ENCODE results near the gene ZNF460. TPM values are rescaled to one million over a fixed set of nuclear protein-coding genes. Genes with fewer than 3 reads are reported as not detected.
"Not testable (repeated sequence)": the region's sequence is repeated elsewhere in the genome, so short reads cannot be mapped to it uniquely, and the experiment has no call there.

Gene ZNF460
- total RNA-seq, 4 donors from 2014 or later = 40.4 to 76.3 (median 65.3) TPM

GRCh38 chr19:57245066-57245465, 35.2 kb upstream of the ZNF460 start:
- 90 to 94% methylated on average over 2 to 3 of the region's 5 CpGs for WGBS, 2 donors (ENCODE audit: low coverage in 1 of 2)
- Histone ChIP-seq H3K27ac (no peak overlapping the region), H3K4me1 (peaks cover 3 to 29% (median 12%) of the 10 kb centered on the region in 3 donors), H3K27me3 (no peaks in the 10 kb centered on the region), H3K9me3 (no peaks in the 10 kb centered on the region), H3K4me3 (no peak overlapping the region), H3K36me3 (peaks cover 0 to 70% of the 10 kb centered on the region in 2 donors)
- TF ChIP-seq POLR2AphosphoS5 (IDR thresholded peaks at IDR 0.05) (no peak), EP300 (IDR thresholded peaks at IDR 0.05) (no peak), POLR2A (IDR thresholded peaks at IDR 0.05) (no peak)
- TF ChIP-seq, protein P1, sequence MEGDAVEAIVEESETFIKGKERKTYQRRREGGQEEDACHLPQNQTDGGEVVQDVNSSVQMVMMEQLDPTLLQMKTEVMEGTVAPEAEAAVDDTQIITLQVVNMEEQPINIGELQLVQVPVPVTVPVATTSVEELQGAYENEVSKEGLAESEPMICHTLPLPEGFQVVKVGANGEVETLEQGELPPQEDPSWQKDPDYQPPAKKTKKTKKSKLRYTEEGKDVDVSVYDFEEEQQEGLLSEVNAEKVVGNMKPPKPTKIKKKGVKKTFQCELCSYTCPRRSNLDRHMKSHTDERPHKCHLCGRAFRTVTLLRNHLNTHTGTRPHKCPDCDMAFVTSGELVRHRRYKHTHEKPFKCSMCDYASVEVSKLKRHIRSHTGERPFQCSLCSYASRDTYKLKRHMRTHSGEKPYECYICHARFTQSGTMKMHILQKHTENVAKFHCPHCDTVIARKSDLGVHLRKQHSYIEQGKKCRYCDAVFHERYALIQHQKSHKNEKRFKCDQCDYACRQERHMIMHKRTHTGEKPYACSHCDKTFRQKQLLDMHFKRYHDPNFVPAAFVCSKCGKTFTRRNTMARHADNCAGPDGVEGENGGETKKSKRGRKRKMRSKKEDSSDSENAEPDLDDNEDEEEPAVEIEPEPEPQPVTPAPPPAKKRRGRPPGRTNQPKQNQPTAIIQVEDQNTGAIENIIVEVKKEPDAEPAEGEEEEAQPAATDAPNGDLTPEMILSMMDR (IDR thresholded peaks at IDR 0.05) = no peak
- ATAC-seq = no peak

GRCh38 chr19:57245959-57246358, 34.3 kb upstream of the ZNF460 start:
- no peaks in the 10 kb centered on the region for H3K9me3 ChIP-seq
- TF ChIP-seq, protein P1 (IDR thresholded peaks at IDR 0.05) = no peak
- TF ChIP-seq POLR2AphosphoS5 (IDR thresholded peaks at IDR 0.05) = no peak
- TF ChIP-seq EP300 (IDR thresholded peaks at IDR 0.05) = no peak
- no peak for TF ChIP-seq POLR2A (IDR thresholded peaks at IDR 0.05)

DNA sequence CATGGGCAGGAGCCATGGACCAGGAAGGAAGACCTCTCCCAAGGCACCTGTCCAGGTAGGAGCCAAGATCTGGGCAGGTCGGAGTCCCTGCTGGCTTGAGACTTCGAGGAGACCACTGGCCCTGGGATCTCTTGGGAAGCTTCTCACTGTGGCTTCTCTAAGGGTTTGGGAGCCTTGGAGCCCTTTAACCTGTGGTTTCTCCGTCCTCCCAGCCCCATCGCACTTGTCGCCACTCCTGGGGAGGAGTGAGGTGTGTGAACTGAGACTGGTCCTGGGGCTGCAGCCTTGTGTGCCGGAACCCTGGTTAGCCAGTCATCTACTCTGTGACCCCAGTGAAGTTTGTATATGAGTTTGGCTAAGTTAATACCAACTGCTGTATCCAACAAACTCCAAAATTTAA, 31.6 kb upstream of the ZNF460 start:
- no peak for ATAC-seq
- Histone ChIP-seq H3K4me1 (peaks cover 0 to 2% (median 0%) of the 10 kb centered on the region in 3 donors), H3K27me3 (no peaks in the 10 kb centered on the region), H3K36me3 (peaks cover 3 to 97% of the 10 kb centered on the region in 2 donors), H3K9me3 (peaks cover 0 to 8% (median 0%) of the 10 kb centered on the region in 3 donors), H3K4me3 (no peak overlapping the region), H3K27ac (no peak overlapping the region)
- 100% methylated on average over 1 of the region's 6 CpGs; no CpG with 5 or more reads in 1 of the 2 donors for WGBS, 2 donors (ENCODE audit: low coverage in 1 of 2)
- TF ChIP-seq, protein P1 (IDR thresholded peaks at IDR 0.05) = no peak
- TF ChIP-seq EP300 (IDR thresholded peaks at IDR 0.05) (no peak), POLR2AphosphoS5 (IDR thresholded peaks at IDR 0.05) (no peak), POLR2A (IDR thresholded peaks at IDR 0.05) (no peak)

More at GRCh38 chr19:57245959-57246358, 34.3 kb upstream of the ZNF460 start:
- Histone ChIP-seq H3K36me3 (peaks cover 0 to 79% of the 10 kb centered on the region in 2 donors), H3K4me3 (no peak overlapping the region), H3K4me1 (peaks cover 3 to 28% (median 12%) of the 10 kb centered on the region in 3 donors), H3K27ac (no peak overlapping the region), H3K27me3 (no peaks in the 10 kb centered on the region)
- WGBS, 2 donors (ENCODE audit: low coverage in 1 of 2) = 74 to 82% methylated on average over 2 to 6 of the region's 6 CpGs
- ATAC-seq = no peak

DNA sequence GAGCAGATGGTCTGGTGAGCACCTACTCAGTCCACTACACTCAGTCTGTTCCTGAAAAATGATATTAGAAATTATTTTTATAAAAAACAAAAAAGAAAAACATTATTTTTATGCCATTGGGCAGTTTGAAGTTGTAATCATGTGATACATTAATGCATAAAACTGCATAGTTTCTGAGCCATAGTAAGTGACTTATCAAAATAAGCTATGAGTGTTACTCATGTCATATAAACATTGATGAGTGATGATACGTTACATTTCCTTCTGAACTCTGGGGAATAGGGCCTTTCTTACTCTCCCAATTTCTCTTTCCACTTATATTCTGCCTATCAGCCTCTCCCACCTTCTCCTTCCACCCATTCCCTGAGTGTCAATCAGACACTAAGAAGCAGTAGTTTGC, 31.0 kb upstream of the ZNF460 start:
- WGBS, 2 donors (ENCODE audit: low coverage in 1 of 2) = 68 to 82% methylated on average over 1 of the region's 1 CpG
- no peak overlapping the region for H3K27ac ChIP-seq
- H3K4me3 ChIP-seq = no peak overlapping the region
- H3K9me3 ChIP-seq = peaks cover 0 to 14% (median 0%) of the 10 kb centered on the region in 3 donors
- no peaks in the 10 kb centered on the region for H3K4me1 ChIP-seq
- no peaks in the 10 kb centered on the region for H3K27me3 ChIP-seq
- peaks cover 3 to 97% of the 10 kb centered on the region in 2 donors for H3K36me3 ChIP-seq
- TF ChIP-seq EP300 (IDR thresholded peaks at IDR 0.05) (no peak), POLR2AphosphoS5 (IDR thresholded peaks at IDR 0.05) (no peak), POLR2A (IDR thresholded peaks at IDR 0.05) (no peak)
- TF ChIP-seq, protein P1 (IDR thresholded peaks at IDR 0.05) = no peak
- no peak for ATAC-seq

DNA sequence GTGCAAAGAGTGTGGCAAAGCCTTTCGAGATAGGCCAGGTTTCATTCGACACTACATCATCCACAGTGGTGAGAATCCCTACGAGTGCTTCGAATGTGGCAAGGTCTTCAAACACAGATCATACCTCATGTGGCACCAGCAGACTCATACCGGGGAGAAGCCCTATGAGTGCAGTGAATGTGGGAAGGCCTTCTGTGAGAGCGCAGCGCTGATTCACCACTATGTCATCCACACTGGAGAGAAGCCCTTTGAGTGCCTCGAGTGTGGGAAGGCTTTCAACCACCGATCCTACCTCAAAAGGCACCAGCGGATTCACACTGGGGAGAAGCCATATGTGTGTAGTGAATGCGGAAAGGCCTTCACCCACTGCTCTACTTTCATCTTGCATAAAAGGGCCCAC, 26.5 kb upstream of the ZNF460 start:
- not testable (repeated sequence) for ATAC-seq, H3K27ac ChIP-seq, H3K4me1 ChIP-seq, H3K4me3 ChIP-seq, H3K27me3 ChIP-seq
- 100% methylated on average over 1 to 4 of the region's 11 CpGs for WGBS, 2 donors (ENCODE audit: low coverage in 1 of 2)
- H3K36me3 ChIP-seq = peaks cover 3 to 76% of the 10 kb centered on the region in 2 donors
- peaks cover 0 to 24% (median 0%) of the 10 kb centered on the region in 3 donors for H3K9me3 ChIP-seq
